Activated CD4-positive, alpha-beta T cell treated with anti-CD3 and anti-CD28 coated beads, Interleukin-2, Interleukin-4, amounts not matched to agents 100 ng/mL and 50 ng/mL, durations not matched to agents 16 hours and 8 hours (primary cell): ENCODE data around the gene FAM171A2.
"Not testable (repeated sequence)": the region's sequence is repeated elsewhere in the genome, so short reads cannot be mapped to it uniquely, and the experiment has no call there.

Experiments
- DNase-seq: peaks from one replicate; pipeline ENCODE4 v3.0.0-alpha.2; 2020; ENCODE audit warnings: low spot score

FAM171A2 gene

GRCh38 chr17:44363613-44364159, at the start of gene FAM171A2:
Gene FAM171A2 (minus strand): TSS chr17:44363853. CDS start chr17:44363714, 139 bp downstream.
- peak; percentile 53 for DNase-seq

- no peak for DNase-seq
Observed at GRCh38 chr17:44409309-44410028, 45.8 kb upstream of the FAM171A2 start.

- no peak for DNase-seq
Observed at GRCh38 chr17:44408786-44409185, 45.1 kb upstream of the FAM171A2 start.

GRCh38 chr17:44402564-44403172, 39.0 kb upstream of the FAM171A2 start:
- DNase-seq, result peak; percentile 68

GRCh38 chr17:44400226-44400847, 36.7 kb upstream of the FAM171A2 start:
- no peak for DNase-seq

GRCh38 chr17:44398692-44399691, 35.3 kb upstream of the FAM171A2 start:
- no peak for DNase-seq

GRCh38 chr17:44397479-44398440, 34.1 kb upstream of the FAM171A2 start:
- no peak for DNase-seq

GRCh38 chr17:44396946-44397345, 33.3 kb upstream of the FAM171A2 start:
- no peak for DNase-seq

- no peak for DNase-seq
Observed at GRCh38 chr17:44394833-44395232, 31.2 kb upstream of the FAM171A2 start.

- not testable (repeated sequence) for DNase-seq
Observed at GRCh38 chr17:44394112-44394511, 30.5 kb upstream of the FAM171A2 start.

- DNase-seq, result no peak
Observed at GRCh38 chr17:44390250-44390870, 26.7 kb upstream of the FAM171A2 start.

- no peak for DNase-seq
Observed at GRCh38 chr17:44389723-44390202, 26.1 kb upstream of the FAM171A2 start.

- no peak for DNase-seq
Observed at GRCh38 chr17:44389281-44389680, 25.6 kb upstream of the FAM171A2 start, which contains the start of gene ITGA2B. Gene ITGA2B (minus strand): TSS chr17:44389649. CDS start chr17:44389473, 176 bp downstream.

GRCh38 chr17:44387804-44388203, 24.2 kb upstream of the FAM171A2 start:
- no peak for DNase-seq

GRCh38 chr17:44386182-44386525, 22.5 kb upstream of the FAM171A2 start:
- DNase-seq, result no peak

GRCh38 chr17:44385287-44386181, 21.9 kb upstream of the FAM171A2 start:
- DNase-seq, result peak; percentile 86

- no peak for DNase-seq
Observed at GRCh38 chr17:44384823-44385286, 21.2 kb upstream of the FAM171A2 start.

- no peak for DNase-seq
Observed at GRCh38 chr17:44384281-44384822, 20.7 kb upstream of the FAM171A2 start.
